ENCODE results near the gene LTV1.

Gene LTV1

GRCh38 chr6:143821359-143821758, 21.8 kb upstream of the LTV1 start:
- no peaks in the 10 kb centered on the region for H3K27me3 ChIP-seq (ENCODE audit: insufficient read depth, low read depth, severe bottlenecking)
- H3K9me3 ChIP-seq (ENCODE audit: severe bottlenecking), result no peaks in the 10 kb centered on the region
- H3K36me3 ChIP-seq, result no peaks in the 10 kb centered on the region
- no peak for TF ChIP-seq CTCF (IDR thresholded peaks at IDR 0.05; ENCODE audit: low read depth, low read length)
- DNase-seq, result no peak
- no peak overlapping the region for H3K27ac ChIP-seq
- no peak overlapping the region for H3K4me3 ChIP-seq (ENCODE audit: low read depth, low read length)

GRCh38 chr6:143822584-143823024, 20.5 kb upstream of the LTV1 start:
- Histone ChIP-seq H3K36me3 (no peaks in the 10 kb centered on the region), H3K4me3 (ENCODE audit: low read depth, low read length) (no peak overlapping the region), H3K27me3 (ENCODE audit: insufficient read depth, low read depth, severe bottlenecking) (no peaks in the 10 kb centered on the region), H3K27ac (no peak overlapping the region), H3K9me3 (ENCODE audit: severe bottlenecking) (no peaks in the 10 kb centered on the region)
- no peak for DNase-seq
- no peak for TF ChIP-seq CTCF (IDR thresholded peaks at IDR 0.05; ENCODE audit: low read depth, low read length)

GRCh38 chr6:143823548-143823947, 19.6 kb upstream of the LTV1 start:
- Histone ChIP-seq H3K9me3 (ENCODE audit: severe bottlenecking) (no peaks in the 10 kb centered on the region), H3K36me3 (no peaks in the 10 kb centered on the region), H3K4me3 (ENCODE audit: low read depth, low read length) (no peak overlapping the region), H3K27ac (no peak overlapping the region), H3K27me3 (ENCODE audit: insufficient read depth, low read depth, severe bottlenecking) (no peaks in the 10 kb centered on the region)
- no peak for DNase-seq
- no peak for TF ChIP-seq CTCF (IDR thresholded peaks at IDR 0.05; ENCODE audit: low read depth, low read length)

GRCh38 chr6:143828572-143828971, 14.6 kb upstream of the LTV1 start:
- no peak for DNase-seq
- no peaks in the 10 kb centered on the region for H3K9me3 ChIP-seq (ENCODE audit: severe bottlenecking)
- no peak overlapping the region for H3K27ac ChIP-seq
- no peak for TF ChIP-seq CTCF (IDR thresholded peaks at IDR 0.05; ENCODE audit: low read depth, low read length)
- no peak overlapping the region for H3K4me3 ChIP-seq (ENCODE audit: low read depth, low read length)
- H3K36me3 ChIP-seq, result no peaks in the 10 kb centered on the region
- no peaks in the 10 kb centered on the region for H3K27me3 ChIP-seq (ENCODE audit: insufficient read depth, low read depth, severe bottlenecking)

GRCh38 chr6:143836150-143836549, 7.0 kb upstream of the LTV1 start:
- TF ChIP-seq CTCF (IDR thresholded peaks at IDR 0.05; ENCODE audit: low read depth, low read length), result no peak
- no peak for DNase-seq
- Histone ChIP-seq H3K36me3 (no peaks in the 10 kb centered on the region), H3K27me3 (ENCODE audit: insufficient read depth, low read depth, severe bottlenecking) (no peaks in the 10 kb centered on the region), H3K27ac (no peak overlapping the region), H3K9me3 (ENCODE audit: severe bottlenecking) (no peaks in the 10 kb centered on the region), H3K4me3 (ENCODE audit: low read depth, low read length) (no peak overlapping the region)

GRCh38 chr6:143838395-143838794, 4.7 kb upstream of the LTV1 start:
- Histone ChIP-seq H3K27me3 (ENCODE audit: insufficient read depth, low read depth, severe bottlenecking) (no peaks in the 10 kb centered on the region), H3K27ac (no peak overlapping the region), H3K9me3 (ENCODE audit: severe bottlenecking) (no peaks in the 10 kb centered on the region), H3K36me3 (peaks cover 2% of the 10 kb centered on the region; the same call in 1 of the 2 replicates), H3K4me3 (ENCODE audit: low read depth, low read length) (no peak overlapping the region)
- no peak for TF ChIP-seq CTCF (IDR thresholded peaks at IDR 0.05; ENCODE audit: low read depth, low read length)
- DNase-seq, result no peak

Data from WERI-Rb-1 (cell line).